K562 (cell line): ENCODE data around the gene MLANA. TPM values are rescaled to one million over a fixed set of nuclear protein-coding genes. Genes with fewer than 3 reads are reported as not detected.

ENCODE experiments used
- CGGBP1 ChIP-seq: fragments of 250-450 bp; sonication (Bioruptor Pico); IDR thresholded peaks from 2 replicates; pipeline ENCODE4 v1.9.0; 2021; ENCODE audit warnings: mild to moderate bottlenecking
- CSDE1 ChIP-seq, 2 experiments: fragments of 450-650 bp; IDR thresholded peaks; 2 replicates each; pipeline ENCODE4 v1.6.1; 2016; ENCODE audit warnings: mild to moderate bottlenecking in 1 of 2
- ELF4 ChIP-seq: fragments of 450-650 bp; formaldehyde crosslinking; IDR thresholded peaks from 2 replicates; pipeline ENCODE4 v1.4.0; 2022; ENCODE audit warnings: missing genetic modification characterization
- EP300 ChIP-seq: IDR thresholded peaks from 2 replicates; pipeline ENCODE4 v1.6.1; 2012; ENCODE audit warnings: low read length, improper control_type of control experiment
- FOS ChIP-seq: IDR thresholded peaks from 3 replicates; pipeline ENCODE4 v1.6.1; 2011; ENCODE audit not compliant: insufficient read length; ENCODE audit errors: extremely low read depth
- FOXJ2 ChIP-seq: fragments of 200-800 bp; sonication (Bioruptor generic); IDR thresholded peaks from 2 replicates; pipeline ENCODE4 v1.6.1; 2016; ENCODE audit warnings: missing genetic modification characterization, missing compliant biosample characterization
- HDAC6 ChIP-seq: IDR thresholded peaks from 2 replicates; pipeline ENCODE4 v1.6.1; 2012; ENCODE audit warnings: low read depth, mild to moderate bottlenecking, control low read depth, inconsistent platforms, low read length, moderate library complexity
- HMG20A ChIP-seq: fragments of 450-650 bp; formaldehyde crosslinking; conservative IDR thresholded peaks from 2 replicates; pipeline ENCODE4 v1.4.0; 2020; ENCODE audit warnings: mild to moderate bottlenecking, mixed read lengths
- HNRNPL ChIP-seq: fragments of 200-400 bp; formaldehyde crosslinking; IDR thresholded peaks from 2 replicates; pipeline ENCODE4 v1.6.1; 2017; ENCODE audit warnings: low read depth, mild to moderate bottlenecking, low read length
- KAT8 ChIP-seq: fragments of 450-650 bp; IDR thresholded peaks from 2 replicates; pipeline ENCODE4 v1.6.1; 2016; ENCODE audit warnings: low read depth, mild to moderate bottlenecking
- MAFG ChIP-seq: fragments of 450-650 bp; conservative IDR thresholded peaks from 2 replicates; pipeline ENCODE4 v1.6.1; 2016; ENCODE audit warnings: missing genetic modification characterization, missing compliant biosample characterization
- MAFK ChIP-seq: IDR thresholded peaks from 2 replicates; pipeline ENCODE4 v1.6.1; 2011; ENCODE audit warnings: low read length, improper control_type of control experiment
- MEIS2 ChIP-seq: fragments of 450-650 bp; IDR thresholded peaks from 2 replicates; pipeline ENCODE4 v1.6.1; 2014; ENCODE audit warnings: mild to moderate bottlenecking; ENCODE audit not compliant: partially characterized antibody
- MYBL2 ChIP-seq, 2 experiments: fragments of 450-650 bp in 1 of 2; sonication (generic) in 1 of 2; formaldehyde crosslinking in 1 of 2; IDR thresholded peaks; 2 replicates each; pipeline versions ENCODE4 v1.6.1 to v1.8.1; 2017 to 2022; ENCODE audit warnings: borderline replicate concordance in 1 of 2, inconsistent platforms in 1 of 2, low read depth in 1 of 2, mild to moderate bottlenecking in 1 of 2, missing genetic modification reagents in 1 of 2, moderate library complexity in 1 of 2
- NFYB ChIP-seq: IDR thresholded peaks from 2 replicates; pipeline ENCODE4 v1.6.1; 2011; ENCODE audit warnings: mild to moderate bottlenecking, moderate library complexity; ENCODE audit not compliant: insufficient read length; ENCODE audit errors: extremely low read depth
- NR3C1 ChIP-seq: sonication (generic); formaldehyde crosslinking; IDR thresholded peaks from 2 replicates; pipeline ENCODE4 v1.8.1; 2022; ENCODE audit warnings: missing genetic modification reagents
- PHTF2 ChIP-seq: fragments of 250-450 bp; sonication (Bioruptor Pico); IDR thresholded peaks from 2 replicates; pipeline ENCODE4 v1.5.0; 2021; ENCODE audit warnings: mild to moderate bottlenecking
- RFX1 ChIP-seq: fragments of 450-650 bp; IDR thresholded peaks from 2 replicates; pipeline ENCODE4 v1.6.1; 2016; ENCODE audit warnings: mild to moderate bottlenecking, moderate library complexity
- SAP30 ChIP-seq: fragments of 200-600 bp; sonication (generic); IDR thresholded peaks from 2 replicates; pipeline ENCODE4 v1.6.1; 2012; ENCODE audit warnings: borderline replicate concordance, low read depth, mild to moderate bottlenecking, moderate library complexity, low read length, control low read depth, inconsistent platforms; ENCODE audit not compliant: insufficient read depth, poor library complexity, severe bottlenecking
- STAT6 ChIP-seq: sonication (generic); formaldehyde crosslinking; IDR thresholded peaks from 2 replicates; pipeline ENCODE4 v1.8.1; 2023; ENCODE audit warnings: mild to moderate bottlenecking, missing genetic modification reagents
- THAP7 ChIP-seq: fragments of 250-450 bp; sonication (Bioruptor Pico); IDR thresholded peaks from 2 replicates; pipeline ENCODE4 v1.5.0; 2021
- ZFP36 ChIP-seq: fragments of 150-350 bp; IDR thresholded peaks from 2 replicates; pipeline ENCODE4 v1.6.1; 2018; ENCODE audit warnings: low read length, low read depth; ENCODE audit not compliant: partially characterized antibody
- ZNF143 ChIP-seq: sonication (generic); formaldehyde crosslinking; IDR thresholded peaks from 2 replicates; pipeline ENCODE4 v1.9.0; 2022; ENCODE audit warnings: mild to moderate bottlenecking, missing genetic modification reagents
- ZNF316 ChIP-seq: fragments of 450-650 bp; IDR thresholded peaks from 2 replicates; pipeline ENCODE4 v1.6.1; 2016
- ZNF561 ChIP-seq: fragments of 450-650 bp; formaldehyde crosslinking; conservative IDR thresholded peaks from 2 replicates; pipeline ENCODE4 v1.4.0; 2020; ENCODE audit warnings: mild to moderate bottlenecking, moderate library complexity
- ZNF696 ChIP-seq: fragments of 250-450 bp; sonication (Bioruptor Pico); conservative IDR thresholded peaks from 2 replicates; pipeline ENCODE4 v1.4.0; 2020; ENCODE audit warnings: mild to moderate bottlenecking, moderate library complexity
- polyA plus RNA-seq, 8 experiments: library from polyadenylated mRNA; depleted of rRNA in 4 of 8; stranded (reverse) in 5 of 8; unstranded in 3 of 8; fragments of >200 nt; fragmentation: Nextera tagmentation in 2 of 8; fragmentation: Illumina TruSeq in 1 of 8; extraction: Ambion mirVana in 2 of 8; extraction: Trizol in 1 of 8; gene quantifications; 2 replicates each; pipeline versions ENCODE4 v1.2.1 to v1.2.3, GENCODE V29; 2011 to 2014; ENCODE audit warnings: inconsistent platforms in 1 of 8, missing spikeins in 1 of 8
- total RNA-seq, 7 experiments: library from RNA; depleted of rRNA in 6 of 7; stranded (reverse); fragments of >200 nt in 6 of 7; fragmentation: Illumina TruSeq in 2 of 7; extraction: Trizol in 2 of 7; gene quantifications; 2 replicates each; pipeline versions ENCODE4 v1.2.1 to v1.2.3, GENCODE V29; 2011 to 2021; ENCODE audit warnings: low replicate concordance in 1 of 7

MLANA gene
- total and polyA plus RNA-seq, 9 of the 15 experiments (the other 6 are each of a cell fraction or from before 2014, with no cell fraction given) = not detected

- TF ChIP-seq EP300 (peak; percentile 42; the same call in 1 of the 2 replicates), CSDE1 (IDR thresholded peaks at IDR 0.05) (no peak), FOXJ2 (tag) (peak; percentile 95), ZNF143 (CRISPR knock-in tag) (no peak), NR3C1 (CRISPR knock-in tag) (no peak), ZNF696 (CRISPR knock-in tag) (no peak), HNRNPL (no peak), ZNF316 (peak; percentile 37; the same call in 1 of the 2 replicates), RFX1 (peak; percentile 81), ELF4 (no peak), ZNF561 (CRISPR knock-in tag) (no peak), STAT6 (no peak), SAP30 (no peak), HDAC6 (no peak), ZFP36 (no peak), FOS (no peak), MAFG (tag) (0 out of 2 replicates have a peak, but pooled peaks have one; percentile 34), KAT8 (no peak), THAP7 (CRISPR knock-in tag) (no peak), PHTF2 (no peak), CGGBP1 (no peak), MEIS2 (peak; percentile 98), HMG20A (CRISPR knock-in tag) (no peak), NFYB (no peak), MYBL2 (IDR thresholded peaks at IDR 0.05; ENCODE audit: low read depth) (no peak), MYBL2 (CRISPR knock-in tag; IDR thresholded peaks at IDR 0.05; ENCODE audit: borderline replicate concordance) (no peak), MAFK (peak; percentile 31; the same call in 1 of the 2 replicates)
Observed at GRCh38 chr9:5892456-5893133, 1.9 kb downstream of the MLANA start (continued).
